Ovary (tissue), 3 donors: Measurements from ENCODE around the gene BEX2.
A peak's percentile ranks its signal among the peaks of the same experiment; 100 is the strongest.

Experiments
- CTCF ChIP-seq, 3 donors: fragments of 450-650 bp in 2 of 3; fragments of 200-600 bp in 1 of 3; IDR thresholded peaks; one replicate each; pipeline versions ENCODE4 v1.5.1 to v1.8.0; 2016 to 2022; ENCODE audit warnings: antibody characterized with exemption in 3 of 3, mild to moderate bottlenecking in 1 of 3
- EP300 ChIP-seq: sonication (generic); formaldehyde crosslinking; IDR thresholded peaks from one replicate; pipeline ENCODE4 v1.6.1; 2017; ENCODE audit warnings: antibody characterized with exemption
- POLR2A ChIP-seq: fragments of 450-650 bp; IDR thresholded peaks from one replicate; pipeline ENCODE4 v1.6.1; 2017; ENCODE audit warnings: antibody characterized with exemption, mild to moderate bottlenecking, moderate library complexity
- donor health status: DM: no; HTN: no; CAD: no.

DNA sequence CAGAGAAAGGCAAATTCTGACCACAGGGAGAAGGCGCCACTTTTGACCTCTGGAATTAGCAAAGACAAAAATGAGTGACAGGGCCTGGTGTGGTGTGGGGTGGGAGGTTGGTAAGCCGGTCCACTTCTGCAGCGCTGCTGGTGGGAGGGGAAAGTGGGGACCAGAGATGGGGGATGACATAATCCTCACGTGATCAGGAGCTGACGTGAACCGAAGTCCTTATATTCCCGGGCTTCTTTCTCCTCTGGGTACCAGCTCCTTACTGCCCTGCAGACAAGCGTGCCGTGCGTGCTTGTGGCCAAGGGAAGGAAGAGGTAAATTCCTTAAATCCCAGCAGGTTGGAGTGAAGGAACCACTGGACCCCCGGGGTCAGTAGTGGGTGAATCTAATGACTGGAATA, 19.2 kb upstream of the BEX2 start, which contains the start of gene TCEAL7:
- TF ChIP-seq CTCF (IDR thresholded peaks at IDR 0.05) (no peak), POLR2A (peak; percentile 65), EP300 (no peak)
